ENCODE data around the gene TBC1D22A. TPM values are rescaled to one million over a fixed set of nuclear protein-coding genes. Genes with fewer than 3 reads are reported as not detected.

The TBC1D22A gene
- total RNA-seq, 1 experiment from 2014 or later = 32.6 TPM

GRCh38 chr22:47213571-47214230 lies 451.3 kb downstream of the TBC1D22A start:
- ChIA-PET CTCF (no interaction called here), POLR2A (no interaction called here)
- Mint-ChIP-seq H3K4me3 (ENCODE audit: unreplicated experiment) (no peak overlapping the region), H3K4me1 (ENCODE audit: low read depth, unreplicated experiment) (peaks cover 4% of the 10 kb centered on the region), H3K27ac (ENCODE audit: unreplicated experiment) (no peak overlapping the region), H3K9me3 (ENCODE audit: unreplicated experiment) (peaks cover 9% of the 10 kb centered on the region), H3K27me3 (ENCODE audit: insufficient read depth, unreplicated experiment) (peaks cover 13% of the 10 kb centered on the region), H3K36me3 (ENCODE audit: insufficient read depth, unreplicated experiment) (no peaks in the 10 kb centered on the region)
- intact Hi-C loops (cut with micrococcal nuclease; ENCODE audit: unreplicated experiment) = no loop called here
- H3K4me3 ChIP-seq (ENCODE audit: low read depth, low read length) = no peak overlapping the region
- no peaks in the 10 kb centered on the region for H3K9me3 ChIP-seq
- DNase-seq = peak; percentile 32 to 48
- TF ChIP-seq CTCF (IDR thresholded peaks at IDR 0.05; ENCODE audit: insufficient read depth in 1 of 2, low read depth in 1 of 2, low read length in 1 of 2, severe bottlenecking in 1 of 2, unreplicated experiment in 1 of 2) = peak; percentile 53 to 57
- BruUV-seq (replicated peaks) = no TSS peak
- H3K4me1 ChIP-seq = no peaks in the 10 kb centered on the region
- H3K27me3 ChIP-seq (replicated peaks; ENCODE audit: control insufficient read depth, insufficient read depth, low read length) = no peaks in the 10 kb centered on the region
- no peaks in the 10 kb centered on the region for H3K36me3 ChIP-seq (ENCODE audit: control insufficient read depth, insufficient read depth, low read length)

GRCh38 chr22:47215851-47216250 lies 453.4 kb downstream of the TBC1D22A start:
- Histone ChIP-seq H3K4me1 (no peaks in the 10 kb centered on the region), H3K4me3 (ENCODE audit: low read depth, low read length) (no peak overlapping the region), H3K9me3 (no peaks in the 10 kb centered on the region), H3K36me3 (ENCODE audit: control insufficient read depth, insufficient read depth, low read length) (no peaks in the 10 kb centered on the region), H3K27me3 (replicated peaks; ENCODE audit: control insufficient read depth, insufficient read depth, low read length) (no peaks in the 10 kb centered on the region)
- ChIA-PET CTCF (no interaction called here), POLR2A (no interaction called here)
- Mint-ChIP-seq H3K36me3 (ENCODE audit: insufficient read depth, unreplicated experiment) (no peaks in the 10 kb centered on the region), H3K4me3 (ENCODE audit: unreplicated experiment) (no peak overlapping the region), H3K27ac (ENCODE audit: unreplicated experiment) (no peak overlapping the region), H3K27me3 (ENCODE audit: insufficient read depth, unreplicated experiment) (peaks cover 14% of the 10 kb centered on the region), H3K4me1 (ENCODE audit: low read depth, unreplicated experiment) (no peaks in the 10 kb centered on the region), H3K9me3 (ENCODE audit: unreplicated experiment) (peaks cover 9% of the 10 kb centered on the region)
- intact Hi-C loops (cut with micrococcal nuclease; ENCODE audit: unreplicated experiment) = no loop called here
- no peak for DNase-seq
- BruUV-seq (replicated peaks) = no TSS peak
- TF ChIP-seq CTCF (IDR thresholded peaks at IDR 0.05; ENCODE audit: insufficient read depth in 1 of 2, low read depth in 1 of 2, low read length in 1 of 2, severe bottlenecking in 1 of 2, unreplicated experiment in 1 of 2) = no peak

- CTCF ChIA-PET = no interaction called here
- Mint-ChIP-seq H3K27ac (ENCODE audit: unreplicated experiment) (no peak overlapping the region), H3K36me3 (ENCODE audit: insufficient read depth, unreplicated experiment) (no peaks in the 10 kb centered on the region), H3K9me3 (ENCODE audit: unreplicated experiment) (no peaks in the 10 kb centered on the region), H3K4me3 (ENCODE audit: unreplicated experiment) (no peak overlapping the region), H3K27me3 (ENCODE audit: insufficient read depth, unreplicated experiment) (peaks cover 22% of the 10 kb centered on the region), H3K4me1 (ENCODE audit: low read depth, unreplicated experiment) (no peaks in the 10 kb centered on the region)
- DNase-seq = no peak
- TF ChIP-seq CTCF (IDR thresholded peaks at IDR 0.05; ENCODE audit: insufficient read depth in 1 of 2, low read depth in 1 of 2, low read length in 1 of 2, severe bottlenecking in 1 of 2, unreplicated experiment in 1 of 2) = no peak
- BruUV-seq (replicated peaks) = no TSS peak
- Histone ChIP-seq H3K36me3 (ENCODE audit: control insufficient read depth, insufficient read depth, low read length) (no peaks in the 10 kb centered on the region), H3K4me3 (ENCODE audit: low read depth, low read length) (no peak overlapping the region), H3K4me1 (no peaks in the 10 kb centered on the region), H3K27me3 (replicated peaks; ENCODE audit: control insufficient read depth, insufficient read depth, low read length) (no peaks in the 10 kb centered on the region), H3K9me3 (no peaks in the 10 kb centered on the region; the same call in 1 of the 2 replicates)
- POLR2A ChIA-PET = no interaction called here
- intact Hi-C loops (cut with micrococcal nuclease; ENCODE audit: unreplicated experiment) = no loop called here
Observed at GRCh38 chr22:47218671-47219070, 456.2 kb downstream of the TBC1D22A start.
